Suprapubic skin (tissue), 4 donors: ENCODE results near the gene IRF4. TPM values are rescaled to one million over a fixed set of nuclear protein-coding genes. Genes with fewer than 3 reads are reported as not detected.

Source experiments
- DNase-seq, 2 donors: peaks; one replicate each; pipeline ENCODE4 v3.0.0-alpha.2; 2019; ENCODE audit warnings: low spot score in 2 of 2
- H3K27ac ChIP-seq: fragments of 200-600 bp; sonication (generic); one replicate; pipeline ENCODE4 v1.5.1; 2019
- H3K27me3 ChIP-seq: fragments of 200-600 bp; sonication (generic); one replicate; pipeline ENCODE4 v1.5.1; 2019
- H3K36me3 ChIP-seq: fragments of 200-600 bp; sonication (generic); one replicate; pipeline ENCODE4 v1.5.1; 2019
- H3K4me1 ChIP-seq: fragments of 200-600 bp; sonication (generic); one replicate; pipeline ENCODE4 v1.5.1; 2019
- H3K4me3 ChIP-seq: fragments of 200-600 bp; sonication (generic); one replicate; pipeline ENCODE4 v1.5.1; 2019; ENCODE audit warnings: mild to moderate bottlenecking
- H3K9me3 ChIP-seq: fragments of 200-600 bp; sonication (generic); one replicate; pipeline ENCODE4 v1.5.1; 2019
- CTCF ChIP-seq, 2 donors: fragments of 200-600 bp in 1 of 2; fragments of 450-650 bp in 1 of 2; sonication (generic) in 1 of 2; IDR thresholded peaks; one replicate each; pipeline ENCODE4 v1.5.1; 2016 to 2019; ENCODE audit warnings: antibody characterized with exemption in 2 of 2, mild to moderate bottlenecking in 1 of 2, moderate library complexity in 1 of 2
- EP300 ChIP-seq: sonication (generic); formaldehyde crosslinking; IDR thresholded peaks from one replicate; pipeline ENCODE4 v1.6.1; 2017; ENCODE audit warnings: antibody characterized with exemption
- POLR2A ChIP-seq, 2 donors: fragments of 450-650 bp; IDR thresholded peaks; one replicate each; pipeline ENCODE4 v1.6.1; 2017; ENCODE audit warnings: antibody characterized with exemption in 2 of 2, mild to moderate bottlenecking in 2 of 2, moderate library complexity in 2 of 2
- POLR2AphosphoS5 ChIP-seq, 3 donors: sonication (generic); formaldehyde crosslinking; IDR thresholded peaks; one replicate each; pipeline ENCODE4 v1.6.1; 2017; ENCODE audit warnings: antibody characterized with exemption in 3 of 3
- WGBS: methylation state at CpG from one replicate; pipeline ENCODE4 v1.1.5; 2018; 5-methylcytosine and 5-hydroxymethylcytosine counted together
- total RNA-seq, 4 donors: library from RNA; depleted of rRNA; stranded (reverse); fragments of >200 nt; gene quantifications; one replicate each; pipeline ENCODE4 v1.1.0, GENCODE V29; 2016

IRF4 gene
- total RNA-seq, 4 donors from 2014 or later, result 17.3 to 22.8 (median 20.4) TPM

DNA sequence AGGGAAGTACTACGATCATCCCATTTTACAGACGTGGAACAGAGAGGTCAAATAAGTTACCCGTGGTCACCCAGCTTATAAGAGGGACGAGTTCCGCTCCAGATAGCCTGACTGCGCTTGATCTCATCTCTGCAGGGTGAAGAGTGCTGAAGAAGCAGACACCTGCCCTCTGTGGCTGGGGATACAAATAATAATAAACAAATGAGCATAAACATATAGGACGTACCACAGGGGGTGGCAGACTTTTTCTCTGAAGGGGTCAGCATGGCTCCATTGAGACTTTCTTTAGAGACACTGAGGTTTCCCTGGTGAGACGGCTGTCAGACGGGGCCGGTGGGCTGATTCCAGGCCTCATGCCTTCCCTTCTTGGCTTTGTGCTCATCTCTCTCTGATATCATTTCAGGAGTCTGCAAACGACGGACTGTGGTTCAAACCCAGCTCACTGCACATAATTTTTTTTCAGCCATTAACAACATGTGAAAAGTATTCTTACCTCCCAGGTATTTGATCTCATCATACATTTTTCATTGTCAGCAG, 47.1 kb downstream of the IRF4 start:
- no peaks in the 10 kb centered on the region for H3K4me1 ChIP-seq
- TF ChIP-seq CTCF (IDR thresholded peaks at IDR 0.05), result no peak
- no peak for TF ChIP-seq POLR2A (IDR thresholded peaks at IDR 0.05)
- no peak for TF ChIP-seq EP300
- TF ChIP-seq POLR2AphosphoS5 (IDR thresholded peaks at IDR 0.05), result no peak
- H3K9me3 ChIP-seq, result no peaks in the 10 kb centered on the region
- no peak overlapping the region for H3K27ac ChIP-seq
- DNase-seq, result no peak
- H3K27me3 ChIP-seq, result peaks cover 5% of the 10 kb centered on the region
- WGBS, result 86% methylated on average over 12 of the region's 12 CpGs
- no peak overlapping the region for H3K4me3 ChIP-seq
- H3K36me3 ChIP-seq, result no peaks in the 10 kb centered on the region

GRCh38 chr6:439641-440167, 48.2 kb downstream of the IRF4 start:
- WGBS, result 73% methylated on average over 9 of the region's 9 CpGs
- DNase-seq, result no peak
- H3K4me1 ChIP-seq, result no peaks in the 10 kb centered on the region
- no peaks in the 10 kb centered on the region for H3K36me3 ChIP-seq
- no peak overlapping the region for H3K4me3 ChIP-seq
- no peak overlapping the region for H3K27ac ChIP-seq
- no peaks in the 10 kb centered on the region for H3K9me3 ChIP-seq
- H3K27me3 ChIP-seq, result peaks cover 10% of the 10 kb centered on the region
- TF ChIP-seq CTCF (IDR thresholded peaks at IDR 0.05) (no peak), POLR2A (IDR thresholded peaks at IDR 0.05) (no peak), EP300 (no peak)

- no peak for DNase-seq
- H3K4me1 ChIP-seq, result no peaks in the 10 kb centered on the region
- no peak for TF ChIP-seq POLR2AphosphoS5 (IDR thresholded peaks at IDR 0.05)
- peaks cover 10% of the 10 kb centered on the region for H3K27me3 ChIP-seq
- no peak overlapping the region for H3K4me3 ChIP-seq
- no peak overlapping the region for H3K27ac ChIP-seq
- H3K36me3 ChIP-seq, result no peaks in the 10 kb centered on the region
- H3K9me3 ChIP-seq, result no peaks in the 10 kb centered on the region
- 91% methylated on average over 10 of the region's 12 CpGs for WGBS
Observed at GRCh38 chr6:441126-441920, 49.8 kb downstream of the IRF4 start.

- Histone ChIP-seq H3K4me3 (no peak overlapping the region), H3K36me3 (no peaks in the 10 kb centered on the region), H3K9me3 (no peaks in the 10 kb centered on the region), H3K27ac (no peak overlapping the region), H3K4me1 (no peaks in the 10 kb centered on the region), H3K27me3 (peaks cover 10% of the 10 kb centered on the region)
- 81% methylated on average over 18 of the region's 19 CpGs for whole genome bisulfite sequencing
- no peak for DNase-seq
- no peak for TF ChIP-seq POLR2AphosphoS5 (IDR thresholded peaks at IDR 0.05)
- no peak for TF ChIP-seq CTCF (IDR thresholded peaks at IDR 0.05)
- TF ChIP-seq POLR2A (IDR thresholded peaks at IDR 0.05), result no peak
- no peak for TF ChIP-seq EP300
Observed at GRCh38 chr6:443621-444159, 52.1 kb downstream of the IRF4 start.

GRCh38 chr6:444653-445275, 53.2 kb downstream of the IRF4 start:
- DNase-seq, result no peak
- no peaks in the 10 kb centered on the region for H3K36me3 ChIP-seq
- H3K4me1 ChIP-seq, result no peaks in the 10 kb centered on the region
- 81% methylated on average over 18 of the region's 18 CpGs for WGBS
- no peaks in the 10 kb centered on the region for H3K9me3 ChIP-seq
- no peak for TF ChIP-seq CTCF (IDR thresholded peaks at IDR 0.05)
- no peak for TF ChIP-seq EP300
- TF ChIP-seq POLR2AphosphoS5 (IDR thresholded peaks at IDR 0.05), result no peak
- TF ChIP-seq POLR2A (IDR thresholded peaks at IDR 0.05), result no peak
- no peak overlapping the region for H3K27ac ChIP-seq
- H3K27me3 ChIP-seq, result peaks cover 10% of the 10 kb centered on the region
- H3K4me3 ChIP-seq, result no peak overlapping the region
